ENCODE data around the gene FGD2.

DNA sequence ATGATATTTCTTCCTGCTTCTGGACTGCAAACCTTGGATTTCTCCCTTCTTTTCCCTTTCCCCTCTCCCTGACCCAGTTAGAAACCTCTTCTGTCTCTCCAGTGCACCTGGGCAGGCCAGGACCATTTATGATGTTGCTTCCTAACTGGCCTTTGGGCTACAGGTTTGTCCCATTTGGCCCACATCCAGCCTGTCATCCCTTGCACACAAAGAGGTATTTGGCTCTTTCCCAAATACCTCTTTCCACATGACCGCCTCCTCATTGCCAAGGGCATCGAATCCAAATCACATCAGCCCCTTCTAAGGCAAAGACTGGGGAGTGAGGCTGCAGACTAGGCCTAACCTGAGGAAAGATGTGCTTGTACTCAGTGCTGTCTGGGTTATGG, 13.6 kb downstream of the FGD2 start:
- TF ChIP-seq, protein P1, sequence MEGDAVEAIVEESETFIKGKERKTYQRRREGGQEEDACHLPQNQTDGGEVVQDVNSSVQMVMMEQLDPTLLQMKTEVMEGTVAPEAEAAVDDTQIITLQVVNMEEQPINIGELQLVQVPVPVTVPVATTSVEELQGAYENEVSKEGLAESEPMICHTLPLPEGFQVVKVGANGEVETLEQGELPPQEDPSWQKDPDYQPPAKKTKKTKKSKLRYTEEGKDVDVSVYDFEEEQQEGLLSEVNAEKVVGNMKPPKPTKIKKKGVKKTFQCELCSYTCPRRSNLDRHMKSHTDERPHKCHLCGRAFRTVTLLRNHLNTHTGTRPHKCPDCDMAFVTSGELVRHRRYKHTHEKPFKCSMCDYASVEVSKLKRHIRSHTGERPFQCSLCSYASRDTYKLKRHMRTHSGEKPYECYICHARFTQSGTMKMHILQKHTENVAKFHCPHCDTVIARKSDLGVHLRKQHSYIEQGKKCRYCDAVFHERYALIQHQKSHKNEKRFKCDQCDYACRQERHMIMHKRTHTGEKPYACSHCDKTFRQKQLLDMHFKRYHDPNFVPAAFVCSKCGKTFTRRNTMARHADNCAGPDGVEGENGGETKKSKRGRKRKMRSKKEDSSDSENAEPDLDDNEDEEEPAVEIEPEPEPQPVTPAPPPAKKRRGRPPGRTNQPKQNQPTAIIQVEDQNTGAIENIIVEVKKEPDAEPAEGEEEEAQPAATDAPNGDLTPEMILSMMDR (IDR thresholded peaks at IDR 0.05; ENCODE audit: borderline replicate concordance, extremely low read depth, low read length, poor library complexity, severe bottlenecking), result no peak
- no peak for TF ChIP-seq EZH2 (IDR thresholded peaks at IDR 0.05; ENCODE audit: borderline replicate concordance, low read depth, low read length, severe bottlenecking)

Measured in DND-41 (cell line).